Mucosa of stomach (tissue), 1 donor: ENCODE results near the gene ANKRD11.

Source experiments
- H3K27me3 ChIP-seq: one replicate; pipeline ENCODE4 v1.7.0; 2013; ENCODE audit warnings: mild to moderate bottlenecking, low read length; ENCODE audit not compliant: control insufficient read depth, insufficient read depth
- H3K36me3 ChIP-seq: one replicate; pipeline ENCODE4 v1.7.0; 2013; ENCODE audit warnings: low read length; ENCODE audit not compliant: control insufficient read depth, insufficient read depth
- H3K4me1 ChIP-seq: one replicate; pipeline ENCODE4 v1.7.0; 2013; ENCODE audit warnings: mild to moderate bottlenecking, low read length; ENCODE audit not compliant: control insufficient read depth, insufficient read depth
- H3K4me3 ChIP-seq: one replicate; pipeline ENCODE4 v1.7.0; 2013; ENCODE audit warnings: low read length
- H3K9ac ChIP-seq: one replicate; pipeline ENCODE4 v1.7.0; 2013; ENCODE audit warnings: mild to moderate bottlenecking, low read length, moderate library complexity
- H3K9me3 ChIP-seq: one replicate; pipeline ENCODE4 v1.7.0; 2013; ENCODE audit warnings: mild to moderate bottlenecking, low read length, moderate library complexity; ENCODE audit not compliant: control insufficient read depth
- donor health status: Pancreatic carcinoma.

ANKRD11 gene

DNA sequence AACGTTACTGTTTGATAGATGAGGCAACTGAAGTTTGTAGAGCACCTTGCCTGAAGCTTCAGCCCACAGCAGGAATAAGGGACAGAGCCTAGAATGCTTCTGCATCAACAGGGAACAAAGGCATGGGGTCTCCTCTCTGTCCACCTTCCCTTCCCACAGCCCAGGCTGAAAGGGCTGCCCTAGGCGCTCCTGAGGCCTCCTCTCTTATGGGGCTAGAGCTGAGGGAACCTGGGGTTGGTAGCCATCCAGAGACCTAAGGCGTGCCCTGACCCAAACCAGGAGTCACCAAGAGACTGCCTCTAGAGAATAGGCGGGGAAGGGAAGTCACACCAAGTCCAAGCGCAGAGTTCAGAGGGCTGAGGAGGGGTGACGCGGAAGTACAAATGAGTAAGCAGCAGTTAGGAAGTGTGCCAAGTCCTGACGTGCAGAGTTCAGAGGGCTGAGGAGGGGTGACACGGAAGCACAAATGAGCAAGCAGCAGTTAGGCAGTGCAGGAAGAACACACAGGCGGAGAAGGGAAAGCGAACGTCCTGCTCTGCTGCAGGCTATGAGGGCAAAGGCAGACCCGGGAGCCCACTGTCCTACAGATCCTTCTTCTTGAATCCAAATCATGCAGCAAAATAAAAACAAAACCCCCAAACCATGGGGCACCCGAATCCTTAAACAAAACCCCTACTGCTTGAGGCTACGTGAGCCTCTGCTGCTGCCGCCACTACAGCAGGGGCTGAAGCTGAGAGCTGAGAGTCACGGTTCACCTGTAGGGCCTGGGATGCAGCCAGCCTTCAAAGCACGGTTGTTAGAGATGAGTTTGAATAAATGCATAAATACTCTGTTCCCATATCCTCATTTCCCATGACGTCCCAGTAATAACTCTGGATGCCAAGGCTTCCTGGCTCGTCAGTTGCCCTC is 15.1 kb upstream of the ANKRD11 start:
- Histone ChIP-seq H3K9ac (peak overlapping the region; percentile 48), H3K4me3 (no peak overlapping the region), H3K27me3 (no peaks in the 10 kb centered on the region), H3K4me1 (peaks cover 50% of the 10 kb centered on the region), H3K9me3 (no peaks in the 10 kb centered on the region), H3K36me3 (no peaks in the 10 kb centered on the region)

DNA sequence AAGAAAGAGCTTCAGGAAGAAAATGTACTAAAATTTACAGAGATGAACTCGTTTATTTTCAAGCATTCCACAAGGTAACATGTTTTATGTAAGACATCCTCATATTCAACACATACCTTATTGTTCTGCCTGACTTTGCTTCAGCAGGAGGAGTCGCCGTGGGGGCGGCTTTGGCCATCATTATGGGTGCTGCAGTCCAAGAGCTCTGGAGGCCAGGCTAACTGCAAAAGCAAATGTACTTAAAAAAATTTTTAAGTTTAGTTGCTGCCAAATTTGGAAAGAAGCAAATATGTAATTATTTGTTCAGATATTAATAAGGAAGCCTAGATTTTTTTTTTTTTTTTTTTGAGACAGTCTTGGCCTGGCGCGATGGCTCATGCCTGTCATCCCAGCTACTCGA is 13.7 kb upstream of the ANKRD11 start:
- Histone ChIP-seq H3K9me3 (no peaks in the 10 kb centered on the region), H3K9ac (no peak overlapping the region), H3K27me3 (no peaks in the 10 kb centered on the region), H3K4me1 (peaks cover 45% of the 10 kb centered on the region), H3K4me3 (no peak overlapping the region), H3K36me3 (no peaks in the 10 kb centered on the region)

DNA sequence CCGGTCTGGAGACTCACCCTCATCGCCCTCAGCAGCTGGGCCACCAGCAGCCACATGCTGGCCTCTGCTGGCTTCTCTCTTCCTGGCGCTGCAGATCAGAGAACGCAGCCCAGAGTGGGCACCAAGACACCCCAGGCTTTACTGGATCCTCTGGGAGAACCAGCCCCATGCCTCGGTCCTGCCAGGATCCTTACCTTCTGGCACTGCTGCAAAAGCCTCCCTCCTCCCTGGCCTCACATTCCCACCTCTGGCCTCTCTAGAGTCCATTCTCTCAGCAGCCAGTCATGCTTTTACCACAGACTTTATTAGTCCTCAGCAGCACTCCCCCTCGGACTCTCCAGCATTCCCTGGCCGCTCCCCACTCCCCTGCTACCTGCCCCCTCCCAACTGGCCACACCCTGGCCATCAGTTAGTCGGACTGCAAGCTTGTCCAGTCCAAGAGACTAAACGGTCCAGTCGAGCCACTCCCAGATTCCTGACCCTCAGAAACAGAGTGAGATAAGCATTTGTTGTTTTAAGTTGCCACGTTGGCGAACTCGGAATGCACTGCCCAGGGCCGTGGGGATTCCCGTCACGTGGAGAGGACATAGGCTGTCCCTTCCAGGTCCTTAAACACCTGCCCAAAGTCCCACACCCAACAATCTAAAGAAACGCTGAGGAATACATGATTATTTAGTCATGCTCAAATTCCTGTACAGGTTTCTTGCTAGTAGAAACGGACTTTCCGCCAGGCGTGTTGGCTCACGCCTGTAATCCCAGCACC is 11.9 kb upstream of the ANKRD11 start:
- peaks cover 41% of the 10 kb centered on the region for H3K4me1 ChIP-seq
- no peaks in the 10 kb centered on the region for H3K36me3 ChIP-seq
- no peaks in the 10 kb centered on the region for H3K27me3 ChIP-seq
- no peaks in the 10 kb centered on the region for H3K9me3 ChIP-seq
- H3K4me3 ChIP-seq = no peak overlapping the region
- peak overlapping the region; percentile 13 for H3K9ac ChIP-seq

DNA sequence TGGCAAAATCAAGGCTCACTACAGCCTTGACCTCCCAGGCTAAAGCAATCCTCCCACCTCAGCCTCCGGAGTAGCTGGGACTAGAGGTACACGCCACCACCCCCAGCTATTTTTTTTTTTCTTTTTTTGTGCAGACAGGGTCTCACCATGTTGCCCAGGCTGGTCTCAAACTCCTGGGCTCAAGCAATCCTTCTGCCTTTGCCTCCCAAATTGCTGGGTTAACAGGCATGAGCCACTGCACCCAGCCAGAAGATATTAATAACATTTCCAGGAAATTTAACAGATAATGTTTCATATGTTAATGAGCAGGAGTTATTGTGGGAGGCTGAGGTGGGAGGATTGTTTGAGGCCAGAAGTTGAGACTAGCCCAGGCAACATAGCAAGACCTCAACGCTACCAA is 9.4 kb upstream of the ANKRD11 start:
- Histone ChIP-seq H3K27me3 (no peaks in the 10 kb centered on the region), H3K9me3 (no peaks in the 10 kb centered on the region), H3K4me1 (peaks cover 22% of the 10 kb centered on the region), H3K36me3 (no peaks in the 10 kb centered on the region), H3K4me3 (no peak overlapping the region), H3K9ac (no peak overlapping the region)

DNA sequence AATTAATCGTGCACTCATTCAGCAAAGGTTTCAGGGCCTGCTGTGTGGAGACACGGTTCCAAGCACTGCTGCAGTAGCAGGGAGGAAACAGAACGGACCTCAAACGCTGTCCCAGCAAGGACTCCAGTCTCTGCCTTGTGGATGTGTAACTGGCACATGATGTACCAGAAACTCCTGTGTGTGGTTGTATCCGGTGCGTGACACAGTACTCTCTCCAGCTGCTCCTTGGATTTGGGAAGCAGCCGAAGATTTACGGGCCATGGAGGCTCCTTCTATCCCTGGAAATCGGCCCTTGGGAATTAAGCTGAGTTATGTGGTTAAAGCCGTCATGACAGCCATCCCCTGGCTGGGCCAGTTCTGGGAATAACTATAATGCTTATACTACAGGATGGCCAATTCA is 8.5 kb upstream of the ANKRD11 start:
- Histone ChIP-seq H3K9ac (no peak overlapping the region), H3K4me1 (peaks cover 21% of the 10 kb centered on the region), H3K36me3 (no peaks in the 10 kb centered on the region), H3K27me3 (no peaks in the 10 kb centered on the region), H3K9me3 (no peaks in the 10 kb centered on the region), H3K4me3 (no peak overlapping the region)

DNA sequence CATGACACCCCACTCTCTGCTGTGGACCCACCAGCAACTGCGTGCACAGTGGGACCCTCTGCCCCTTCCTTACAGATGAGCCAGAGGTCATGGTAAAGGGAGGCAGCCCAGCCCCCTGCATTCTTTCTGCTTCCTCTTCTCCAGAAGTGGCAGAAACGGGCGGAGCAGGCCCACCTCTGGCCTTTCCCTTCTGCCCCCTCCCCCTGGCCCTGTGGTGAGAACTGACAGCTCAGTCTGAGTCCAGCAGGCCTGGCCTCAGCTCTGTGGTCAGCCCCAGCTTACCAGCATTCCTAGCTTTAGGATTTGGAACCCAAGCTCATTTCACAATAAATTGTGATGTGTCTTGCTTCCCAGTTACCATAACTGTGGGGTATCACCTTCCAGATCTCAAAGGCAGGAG is 4.8 kb upstream of the ANKRD11 start:
- no peaks in the 10 kb centered on the region for H3K9me3 ChIP-seq
- no peaks in the 10 kb centered on the region for H3K36me3 ChIP-seq
- no peaks in the 10 kb centered on the region for H3K27me3 ChIP-seq
- no peak overlapping the region for H3K9ac ChIP-seq
- H3K4me1 ChIP-seq = peaks cover 17% of the 10 kb centered on the region
- no peak overlapping the region for H3K4me3 ChIP-seq

DNA sequence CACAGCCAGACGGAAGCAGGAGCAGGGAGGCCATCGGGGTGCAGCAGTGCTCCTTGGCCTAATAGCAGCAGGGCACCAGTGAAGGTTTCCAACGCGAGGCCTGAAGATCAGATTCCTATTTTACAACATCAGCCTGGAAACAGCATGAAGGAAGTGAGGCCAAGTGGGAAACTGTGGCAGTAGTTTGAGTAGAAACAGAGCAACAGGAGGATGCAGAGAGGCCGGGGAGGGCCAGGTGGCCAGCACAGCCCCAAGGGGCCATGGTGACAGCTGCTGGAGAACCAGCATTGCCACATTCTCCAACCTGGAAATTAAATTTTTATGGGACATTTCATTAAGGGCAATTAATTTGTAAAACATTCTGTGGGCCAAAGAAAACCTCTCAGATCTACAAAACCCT is 3.4 kb upstream of the ANKRD11 start:
- Histone ChIP-seq H3K36me3 (no peaks in the 10 kb centered on the region), H3K4me3 (no peak overlapping the region), H3K9me3 (no peaks in the 10 kb centered on the region), H3K9ac (no peak overlapping the region), H3K27me3 (no peaks in the 10 kb centered on the region), H3K4me1 (peaks cover 19% of the 10 kb centered on the region)

DNA sequence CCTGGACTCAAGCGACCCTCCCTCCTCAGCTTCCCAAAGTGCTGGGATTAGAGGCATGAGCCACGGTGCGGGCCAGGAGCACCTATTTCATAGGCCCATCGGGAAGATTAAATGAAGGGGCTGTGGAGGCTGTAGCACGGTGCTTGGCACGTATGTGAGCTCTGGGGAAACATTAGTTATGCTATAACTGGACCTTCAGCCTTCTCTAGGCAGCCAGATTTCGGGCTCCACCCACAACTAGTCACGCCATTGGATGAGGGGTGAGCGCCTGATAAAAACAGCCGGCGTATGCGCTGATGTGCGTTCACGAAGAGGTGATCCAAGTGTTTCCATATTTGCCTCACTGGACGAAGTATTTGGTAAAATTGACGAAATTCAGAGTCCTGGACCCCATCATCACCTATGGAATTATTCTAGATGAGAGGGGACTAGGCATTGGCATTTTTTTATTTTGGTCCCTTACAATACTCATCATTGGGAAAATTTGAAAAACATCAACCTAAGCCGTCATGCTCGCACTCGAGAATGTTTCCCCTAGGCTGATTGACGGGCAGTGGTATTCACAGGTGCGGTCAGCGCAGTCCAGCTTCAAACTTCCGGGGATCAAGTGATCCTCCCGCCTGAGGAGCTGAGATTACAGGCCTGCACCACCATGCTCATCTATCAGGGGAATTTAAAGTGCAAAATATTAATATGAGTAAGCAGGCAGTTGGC is 1.8 kb upstream of the ANKRD11 start:
- peak overlapping the region; percentile 79 for H3K9ac ChIP-seq
- no peaks in the 10 kb centered on the region for H3K9me3 ChIP-seq
- H3K4me3 ChIP-seq = no peak overlapping the region
- H3K4me1 ChIP-seq = peaks cover 23% of the 10 kb centered on the region
- no peaks in the 10 kb centered on the region for H3K27me3 ChIP-seq
- no peaks in the 10 kb centered on the region for H3K36me3 ChIP-seq

DNA sequence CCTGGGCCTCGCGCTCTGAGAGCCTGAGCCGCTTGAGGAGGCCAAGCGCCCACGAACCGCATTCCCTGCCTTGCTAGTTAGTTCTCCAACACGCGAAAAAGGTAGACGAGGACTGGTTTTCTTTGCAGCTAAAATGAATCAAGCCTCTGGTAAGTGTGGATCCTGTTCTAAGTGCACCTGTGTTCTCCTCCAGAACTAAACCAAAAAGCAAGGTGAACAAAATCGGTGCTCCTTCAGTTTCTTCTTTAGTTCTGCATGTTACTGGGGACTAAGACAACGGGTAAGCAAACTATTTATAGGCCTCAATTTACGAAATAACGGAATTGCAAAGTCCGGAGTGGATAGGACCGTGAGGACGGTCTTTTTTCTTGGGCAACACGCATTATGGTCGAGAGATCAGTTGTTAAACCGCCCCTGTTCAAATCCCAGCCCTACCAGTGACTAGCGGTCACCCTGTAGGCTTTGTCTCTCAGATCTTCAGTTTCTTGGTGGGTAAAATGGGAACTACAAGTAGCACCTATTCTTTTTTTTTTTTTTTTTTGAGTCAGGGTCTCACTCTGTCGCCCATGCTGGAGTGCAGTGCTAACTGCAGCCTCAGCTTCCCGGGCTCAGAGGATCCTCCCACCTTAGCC is 993 bp upstream of the ANKRD11 start:
- H3K9me3 ChIP-seq = no peaks in the 10 kb centered on the region

DNA sequence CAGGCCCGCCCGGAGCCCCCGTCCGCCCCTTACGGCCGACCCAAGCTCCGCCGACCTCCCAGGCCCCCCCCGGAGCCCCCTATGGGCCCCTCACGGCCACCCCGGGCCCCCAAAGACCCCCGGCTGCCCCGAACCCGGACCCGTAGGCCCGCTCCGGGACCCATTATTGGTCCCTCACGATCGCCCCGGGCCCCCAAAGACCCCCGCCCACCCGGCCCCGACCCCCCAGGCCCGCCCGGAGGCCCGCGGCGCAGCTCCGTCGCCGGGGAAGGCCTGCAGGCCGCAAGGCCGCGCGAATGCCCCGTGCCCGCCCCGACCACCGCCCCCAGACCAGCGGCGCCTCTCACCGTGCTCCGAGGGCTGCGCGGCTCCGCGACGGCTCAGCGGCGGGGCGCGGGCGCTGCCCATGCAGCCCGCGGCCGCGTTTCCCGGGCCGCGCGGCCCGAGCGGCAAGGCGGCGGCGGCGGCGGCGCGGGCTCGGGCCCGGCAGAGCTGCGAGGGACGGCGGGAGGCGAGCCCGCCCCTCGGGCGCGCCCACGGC is 393 bp downstream of the ANKRD11 start:
- H3K36me3 ChIP-seq = no peaks in the 10 kb centered on the region
- no peaks in the 10 kb centered on the region for H3K9me3 ChIP-seq
- H3K27me3 ChIP-seq = no peaks in the 10 kb centered on the region
- peaks cover 33% of the 10 kb centered on the region for H3K4me1 ChIP-seq
- peak overlapping the region; percentile 67 for H3K9ac ChIP-seq
- H3K4me3 ChIP-seq = no peak overlapping the region

More for the DNA sequence above, 993 bp upstream of the ANKRD11 start:
- no peaks in the 10 kb centered on the region for H3K36me3 ChIP-seq
- H3K4me1 ChIP-seq = peaks cover 23% of the 10 kb centered on the region
- no peaks in the 10 kb centered on the region for H3K27me3 ChIP-seq
- H3K4me3 ChIP-seq = peak overlapping the region; percentile 42
- H3K9ac ChIP-seq = peak overlapping the region; percentile 79

DNA sequence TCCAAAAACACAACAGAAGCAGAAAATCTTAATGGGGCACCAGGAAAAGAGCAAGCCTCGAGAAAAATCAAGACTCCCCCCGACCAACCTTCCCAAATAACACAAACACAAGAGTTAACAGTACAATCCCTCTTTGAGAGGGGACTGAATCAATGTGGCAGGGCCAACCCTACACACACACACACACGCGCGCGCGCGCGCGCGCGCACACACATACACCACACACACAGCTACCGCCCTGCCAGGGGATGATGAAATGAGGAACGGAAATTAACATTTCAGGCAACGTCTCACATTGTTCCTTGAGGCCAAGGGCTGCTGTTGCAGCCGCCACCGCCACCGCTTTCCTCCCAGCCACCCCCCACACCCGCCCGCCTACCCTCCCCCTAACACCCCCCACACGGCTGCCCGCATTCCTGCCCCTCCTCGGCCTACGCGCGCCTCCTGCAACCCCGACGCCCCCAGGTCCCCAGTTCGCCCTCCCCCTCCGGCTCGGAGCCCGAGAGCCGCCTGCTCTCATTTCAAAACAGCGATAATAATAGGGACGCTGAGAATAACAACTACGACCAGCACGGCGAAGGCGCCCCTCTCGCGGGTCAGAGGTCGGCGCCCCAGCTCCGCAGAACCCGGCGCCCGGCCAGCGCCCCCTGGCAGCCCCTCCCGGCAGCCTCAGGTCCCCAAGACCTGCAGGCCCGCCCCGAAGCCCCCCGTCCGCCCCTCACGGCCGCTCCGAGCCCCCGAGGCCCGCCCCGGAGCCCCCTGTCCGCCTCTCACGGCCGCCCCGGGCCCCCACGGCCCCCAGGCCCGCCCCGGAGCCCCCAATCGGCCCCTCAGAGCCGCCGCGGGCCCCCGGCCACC is 1.1 kb downstream of the ANKRD11 start:
- Histone ChIP-seq H3K9me3 (no peaks in the 10 kb centered on the region), H3K27me3 (no peaks in the 10 kb centered on the region), H3K4me1 (peaks cover 31% of the 10 kb centered on the region), H3K36me3 (no peaks in the 10 kb centered on the region), H3K4me3 (peak overlapping the region; percentile 20), H3K9ac (peak overlapping the region; percentile 67)
